ENCODE measurements around the gene SPTLC2.
"Not testable (repeated sequence)": the region's sequence is repeated elsewhere in the genome, so short reads cannot be mapped to it uniquely, and the experiment has no call there.

The SPTLC2 gene

DNA sequence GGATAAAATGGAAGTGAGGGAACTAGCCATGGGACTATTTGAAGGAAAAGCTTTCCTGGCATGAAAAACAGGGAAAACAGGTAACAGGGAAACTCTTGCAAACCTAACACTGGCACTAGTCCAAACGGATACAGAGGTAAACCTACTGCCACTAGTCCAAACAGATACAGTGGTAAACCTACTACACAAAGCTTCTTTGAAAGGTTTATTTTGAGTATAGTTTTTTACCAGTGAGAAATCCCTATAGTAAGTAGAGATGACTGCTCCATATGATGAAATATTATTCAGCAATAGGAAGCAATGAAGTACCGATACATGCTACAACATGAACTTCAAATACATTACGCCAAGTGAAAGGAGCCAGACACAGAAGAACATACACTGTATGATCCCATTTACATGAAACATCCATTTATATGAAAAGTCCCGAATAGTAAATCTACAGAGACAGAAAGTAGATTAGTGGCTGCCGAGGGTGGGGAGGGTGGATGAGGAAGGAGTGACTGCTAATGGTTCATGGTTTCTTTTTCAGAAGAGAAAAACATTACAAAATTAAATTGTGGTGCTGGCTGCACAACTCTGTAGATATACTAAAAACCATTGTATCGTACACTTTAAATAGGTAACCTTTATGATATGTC, 25.5 kb downstream of the SPTLC2 start:
- Histone ChIP-seq H3K4me1 (ENCODE audit: low read length) (peaks cover 32% of the 10 kb centered on the region), H3K4me2 (ENCODE audit: low read length) (peak overlapping the region; percentile 58), H3K27me3 (ENCODE audit: low read depth, low read length) (no peaks in the 10 kb centered on the region), H4K20me1 (ENCODE audit: insufficient read depth, low read length) (no peaks in the 10 kb centered on the region), H3K4me3 (ENCODE audit: low read length) (peak overlapping the region; percentile 43), H3K9ac (ENCODE audit: low read length) (no peak overlapping the region), H2AFZ (ENCODE audit: low read depth, low read length) (no peak overlapping the region), H3K79me2 (ENCODE audit: low read length) (no peaks in the 10 kb centered on the region), H3K27ac (ENCODE audit: low read length) (no peak overlapping the region), H3K36me3 (replicated peaks; ENCODE audit: low read depth, low read length) (peaks cover 12% of the 10 kb centered on the region), H3K9me3 (ENCODE audit: insufficient read depth, low read length) (no peaks in the 10 kb centered on the region)
- TF ChIP-seq EZH2phosphoT487 (IDR thresholded peaks at IDR 0.05; ENCODE audit: low read depth) = no peak
- TF ChIP-seq, protein P1, sequence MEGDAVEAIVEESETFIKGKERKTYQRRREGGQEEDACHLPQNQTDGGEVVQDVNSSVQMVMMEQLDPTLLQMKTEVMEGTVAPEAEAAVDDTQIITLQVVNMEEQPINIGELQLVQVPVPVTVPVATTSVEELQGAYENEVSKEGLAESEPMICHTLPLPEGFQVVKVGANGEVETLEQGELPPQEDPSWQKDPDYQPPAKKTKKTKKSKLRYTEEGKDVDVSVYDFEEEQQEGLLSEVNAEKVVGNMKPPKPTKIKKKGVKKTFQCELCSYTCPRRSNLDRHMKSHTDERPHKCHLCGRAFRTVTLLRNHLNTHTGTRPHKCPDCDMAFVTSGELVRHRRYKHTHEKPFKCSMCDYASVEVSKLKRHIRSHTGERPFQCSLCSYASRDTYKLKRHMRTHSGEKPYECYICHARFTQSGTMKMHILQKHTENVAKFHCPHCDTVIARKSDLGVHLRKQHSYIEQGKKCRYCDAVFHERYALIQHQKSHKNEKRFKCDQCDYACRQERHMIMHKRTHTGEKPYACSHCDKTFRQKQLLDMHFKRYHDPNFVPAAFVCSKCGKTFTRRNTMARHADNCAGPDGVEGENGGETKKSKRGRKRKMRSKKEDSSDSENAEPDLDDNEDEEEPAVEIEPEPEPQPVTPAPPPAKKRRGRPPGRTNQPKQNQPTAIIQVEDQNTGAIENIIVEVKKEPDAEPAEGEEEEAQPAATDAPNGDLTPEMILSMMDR (IDR thresholded peaks at IDR 0.05; ENCODE audit: low read depth, low read length) = no peak

DNA sequence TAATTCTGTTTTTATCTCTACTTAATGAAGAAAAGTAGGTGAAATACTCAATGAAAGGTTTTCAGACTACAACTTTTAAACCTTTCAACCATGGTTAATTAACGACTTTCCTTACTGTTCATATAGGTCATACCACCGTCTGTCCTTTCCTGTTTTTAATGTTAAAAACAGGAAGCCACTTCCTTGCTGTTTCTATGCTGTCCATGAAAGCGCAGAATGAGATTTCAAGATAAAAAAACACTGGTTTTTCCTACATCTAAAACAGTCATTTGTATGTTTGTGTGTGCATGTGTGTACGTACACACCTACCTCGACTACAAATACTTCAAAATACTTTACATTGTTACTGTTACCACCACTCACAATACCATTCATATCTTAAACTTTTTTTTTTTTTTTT, 27.3 kb downstream of the SPTLC2 start:
- H3K4me2 ChIP-seq (ENCODE audit: low read length) = no peak overlapping the region
- no peak overlapping the region for H3K27ac ChIP-seq (ENCODE audit: low read length)
- H3K79me2 ChIP-seq (ENCODE audit: low read length) = no peaks in the 10 kb centered on the region

GRCh38 chr14:77588411-77589025, 27.9 kb downstream of the SPTLC2 start:
- H3K9me3 ChIP-seq (ENCODE audit: insufficient read depth, low read length); H3K36me3 ChIP-seq (replicated peaks; ENCODE audit: low read depth, low read length); H3K27ac ChIP-seq (ENCODE audit: low read length); H3K4me2 ChIP-seq (ENCODE audit: low read length); H2AFZ ChIP-seq (ENCODE audit: low read depth, low read length); H4K20me1 ChIP-seq (ENCODE audit: insufficient read depth, low read length); H3K79me2 ChIP-seq (ENCODE audit: low read length); H3K9ac ChIP-seq (ENCODE audit: low read length); H3K4me3 ChIP-seq (ENCODE audit: low read length); H3K27me3 ChIP-seq (ENCODE audit: low read depth, low read length): not testable (repeated sequence)
- peaks cover 21% of the 10 kb centered on the region for H3K4me1 ChIP-seq (ENCODE audit: low read length)

More for the DNA sequence above, 27.3 kb downstream of the SPTLC2 start:
- Histone ChIP-seq H3K4me3 (ENCODE audit: low read length) (no peak overlapping the region), H3K9me3 (ENCODE audit: insufficient read depth, low read length) (no peaks in the 10 kb centered on the region), H3K27me3 (ENCODE audit: low read depth, low read length) (no peaks in the 10 kb centered on the region), H3K9ac (ENCODE audit: low read length) (no peak overlapping the region), H3K36me3 (replicated peaks; ENCODE audit: low read depth, low read length) (peaks cover under 1% of the 10 kb centered on the region), H4K20me1 (ENCODE audit: insufficient read depth, low read length) (no peaks in the 10 kb centered on the region), H3K4me1 (ENCODE audit: low read length) (peaks cover 27% of the 10 kb centered on the region), H2AFZ (ENCODE audit: low read depth, low read length) (no peak overlapping the region)
- no peak for TF ChIP-seq EZH2phosphoT487 (IDR thresholded peaks at IDR 0.05; ENCODE audit: low read depth)
- TF ChIP-seq, protein P1 (IDR thresholded peaks at IDR 0.05; ENCODE audit: low read depth, low read length) = no peak

- Histone ChIP-seq H3K4me3 (ENCODE audit: low read length) (no peak overlapping the region), H3K9me3 (ENCODE audit: insufficient read depth, low read length) (no peaks in the 10 kb centered on the region), H3K79me2 (ENCODE audit: low read length) (peaks cover 10% of the 10 kb centered on the region), H3K4me2 (ENCODE audit: low read length) (no peak overlapping the region), H3K36me3 (replicated peaks; ENCODE audit: low read depth, low read length) (no peaks in the 10 kb centered on the region), H3K4me1 (ENCODE audit: low read length) (peaks cover 16% of the 10 kb centered on the region), H4K20me1 (ENCODE audit: insufficient read depth, low read length) (peaks cover 11% of the 10 kb centered on the region; the same call in 1 of the 2 replicates), H3K27ac (ENCODE audit: low read length) (no peak overlapping the region), H2AFZ (ENCODE audit: low read depth, low read length) (no peak overlapping the region), H3K27me3 (ENCODE audit: low read depth, low read length) (no peaks in the 10 kb centered on the region), H3K9ac (ENCODE audit: low read length) (no peak overlapping the region)
- no peak for TF ChIP-seq EZH2phosphoT487 (IDR thresholded peaks at IDR 0.05; ENCODE audit: low read depth)
- TF ChIP-seq, protein P1 (IDR thresholded peaks at IDR 0.05; ENCODE audit: low read depth, low read length) = no peak
These were observed 31.1 kb downstream of the SPTLC2 start for GRCh38 chr14:77585385-77585784.

Measured in OCI-LY3 (cell line).